ENCODE results near the gene TWNK.
A peak's percentile ranks its signal among the peaks of the same experiment; 100 is the strongest.

Gene TWNK

GRCh38 chr10:100998991-100999741 is 11.8 kb downstream of the TWNK start:
- no peaks in the 10 kb centered on the region for H3K9me2 ChIP-seq (ENCODE audit: low read depth, low read length)
- no peaks in the 10 kb centered on the region for H3K9me3 ChIP-seq (ENCODE audit: low read length)
- H3K36me3 ChIP-seq (ENCODE audit: insufficient read depth, low read length) = peaks cover 5% of the 10 kb centered on the region; the same call in 1 of the 2 replicates
- no peaks in the 10 kb centered on the region; the same call in 1 of the 2 replicates for H3F3A ChIP-seq (ENCODE audit: insufficient read depth, low read length)
- peaks cover 18% of the 10 kb centered on the region for H3K4me1 ChIP-seq (ENCODE audit: insufficient read depth, low read length, severe bottlenecking)
- no peaks in the 10 kb centered on the region for H3K79me2 ChIP-seq (ENCODE audit: insufficient read depth, low read length)
- no peaks in the 10 kb centered on the region for H4K20me1 ChIP-seq (ENCODE audit: insufficient read depth, low read length)
- H3K4me3 ChIP-seq (ENCODE audit: low read depth, low read length, poor library complexity, severe bottlenecking) = peak overlapping the region; percentile 92
- H2AFZ ChIP-seq (ENCODE audit: low read length) = no peak overlapping the region
- peak overlapping the region; percentile 97 for H3K27ac ChIP-seq (ENCODE audit: low read depth, low read length, poor library complexity, severe bottlenecking)
- peak overlapping the region; percentile 89 for H3K4me2 ChIP-seq (ENCODE audit: low read length)
- H3K27me3 ChIP-seq (ENCODE audit: insufficient read depth, low read length) = no peaks in the 10 kb centered on the region
- peak overlapping the region; percentile 88 for H3K9ac ChIP-seq (ENCODE audit: low read length)
- TF ChIP-seq CTCF (IDR thresholded peaks at IDR 0.05; ENCODE audit: low read length) (peak; percentile 58), EZH2 (IDR thresholded peaks at IDR 0.05; ENCODE audit: borderline replicate concordance, low read length) (no peak)

DNA sequence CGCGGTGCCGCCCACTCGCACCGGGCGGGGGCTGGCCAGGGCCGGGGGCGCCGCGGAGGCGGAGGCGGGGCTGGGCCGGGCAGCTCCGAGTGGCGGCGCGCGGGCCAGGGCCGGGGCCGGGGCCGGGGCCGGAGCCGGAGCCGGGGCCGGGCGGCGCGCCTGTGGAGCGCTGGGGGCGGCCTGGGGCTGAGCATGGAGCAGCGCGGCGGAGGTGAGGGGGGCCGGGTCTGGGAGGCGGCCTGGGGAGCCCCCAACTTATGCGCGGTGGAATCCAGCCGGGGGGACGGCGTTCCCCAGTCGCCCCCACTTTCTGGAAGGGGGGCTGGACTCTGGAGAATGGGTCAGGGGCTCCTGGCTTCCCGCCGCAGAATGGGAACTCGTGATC is 12.4 kb downstream of the TWNK start, which contains the start of gene LZTS2:
Gene LZTS2, plus strand, starts transcription at position 67 of the 385 bp plus-strand sequence. CDS start 2,731 bp downstream, outside the sequence.
- H3K27ac ChIP-seq (ENCODE audit: low read depth, low read length, poor library complexity, severe bottlenecking) = peak within 1 kb of the TSS; percentile 97
- no peaks in the 10 kb centered on the region for H3K27me3 ChIP-seq (ENCODE audit: insufficient read depth, low read length)
- H3K9ac ChIP-seq (ENCODE audit: low read length) = peak within 1 kb of the TSS; percentile 88
- peaks cover 18% of the 10 kb centered on the region for H3K4me1 ChIP-seq (ENCODE audit: insufficient read depth, low read length, severe bottlenecking)
- H3K36me3 ChIP-seq (ENCODE audit: insufficient read depth, low read length) = peaks cover under 1% of the 10 kb centered on the region; the same call in 1 of the 2 replicates
- H4K20me1 ChIP-seq (ENCODE audit: insufficient read depth, low read length) = no peaks in the 10 kb centered on the region
- H3K9me3 ChIP-seq (ENCODE audit: low read length) = no peaks in the 10 kb centered on the region
- TF ChIP-seq EZH2 (IDR thresholded peaks at IDR 0.05; ENCODE audit: borderline replicate concordance, low read length) (no peak), CTCF (IDR thresholded peaks at IDR 0.05; ENCODE audit: low read length) (no peak)
- H3K9me2 ChIP-seq (ENCODE audit: low read depth, low read length) = no peaks in the 10 kb centered on the region
- no peaks in the 10 kb centered on the region; the same call in 1 of the 2 replicates for H3F3A ChIP-seq (ENCODE audit: insufficient read depth, low read length)
- peak within 1 kb of the TSS; percentile 89 for H3K4me2 ChIP-seq (ENCODE audit: low read length)
- H3K79me2 ChIP-seq (ENCODE audit: insufficient read depth, low read length) = no peaks in the 10 kb centered on the region
- no peak within 1 kb of the TSS for H2AFZ ChIP-seq (ENCODE audit: low read length)
- peak within 1 kb of the TSS; percentile 92 for H3K4me3 ChIP-seq (ENCODE audit: low read depth, low read length, poor library complexity, severe bottlenecking)

DNA sequence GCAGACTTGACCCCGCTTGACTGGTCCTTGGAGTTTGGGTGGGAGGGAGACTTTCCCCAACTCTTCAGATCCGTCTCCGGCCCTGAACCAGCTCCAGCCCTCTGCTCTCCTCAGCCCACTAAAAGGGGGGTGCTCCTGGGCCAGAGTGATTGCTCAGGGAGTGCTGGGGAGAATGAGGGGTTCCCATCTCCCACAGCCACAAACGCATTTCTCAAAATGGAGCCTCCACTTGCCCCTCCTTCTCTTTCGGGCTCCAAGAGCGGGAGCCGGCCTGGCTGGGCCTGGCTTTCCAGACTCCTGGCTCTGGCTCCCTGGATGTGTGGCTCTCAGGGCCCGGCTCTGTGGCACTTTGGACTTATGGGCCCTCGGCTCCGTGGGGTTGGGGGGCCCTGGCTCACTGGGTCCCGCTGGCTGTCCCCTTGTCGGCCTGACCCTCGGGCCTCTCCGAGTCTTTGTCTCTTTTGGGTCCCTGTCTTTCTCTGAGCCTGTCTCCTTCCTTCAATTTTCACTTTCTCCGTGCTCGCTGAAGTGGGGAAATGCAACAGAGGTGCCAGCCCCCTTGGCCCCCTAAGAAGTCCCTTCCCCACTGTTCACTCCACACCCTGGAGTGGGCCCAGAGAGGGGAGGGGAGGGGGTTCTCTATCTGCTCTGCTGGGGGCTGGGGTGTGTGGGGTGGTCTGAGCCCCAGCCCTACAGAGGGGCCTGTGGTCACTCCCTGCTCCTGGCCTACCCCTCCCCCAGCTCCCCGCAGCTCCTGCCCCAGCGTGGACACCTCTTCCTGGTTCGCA is 13.0 kb downstream of the TWNK start:
- no peaks in the 10 kb centered on the region for H3K9me3 ChIP-seq (ENCODE audit: low read length)
- H3K4me3 ChIP-seq (ENCODE audit: low read depth, low read length, poor library complexity, severe bottlenecking) = peak overlapping the region; percentile 37
- no peaks in the 10 kb centered on the region for H3K27me3 ChIP-seq (ENCODE audit: insufficient read depth, low read length)
- H3K27ac ChIP-seq (ENCODE audit: low read depth, low read length, poor library complexity, severe bottlenecking) = no peak overlapping the region
- no peak overlapping the region for H3K9ac ChIP-seq (ENCODE audit: low read length)
- H2AFZ ChIP-seq (ENCODE audit: low read length) = no peak overlapping the region
- H3K4me1 ChIP-seq (ENCODE audit: insufficient read depth, low read length, severe bottlenecking) = peaks cover 18% of the 10 kb centered on the region
- no peaks in the 10 kb centered on the region for H3K9me2 ChIP-seq (ENCODE audit: low read depth, low read length)
- TF ChIP-seq CTCF (IDR thresholded peaks at IDR 0.05; ENCODE audit: low read length) = no peak
- TF ChIP-seq EZH2 (IDR thresholded peaks at IDR 0.05; ENCODE audit: borderline replicate concordance, low read length) = no peak
- H3K79me2 ChIP-seq (ENCODE audit: insufficient read depth, low read length) = no peaks in the 10 kb centered on the region
- no peaks in the 10 kb centered on the region for H4K20me1 ChIP-seq (ENCODE audit: insufficient read depth, low read length)
- no peaks in the 10 kb centered on the region; the same call in 1 of the 2 replicates for H3F3A ChIP-seq (ENCODE audit: insufficient read depth, low read length)
- H3K4me2 ChIP-seq (ENCODE audit: low read length) = peak overlapping the region; percentile 36; the same call in 1 of the 2 replicates
- no peaks in the 10 kb centered on the region for H3K36me3 ChIP-seq (ENCODE audit: insufficient read depth, low read length)

All from OCI-LY1 (cell line).